Measurements from ENCODE around the gene OR5H14.

- TF ChIP-seq CTCF (IDR thresholded peaks at IDR 0.05; ENCODE audit: low read length), result no peak
- TF ChIP-seq EZH2 (optimal IDR thresholded peaks at IDR 0.05; ENCODE audit: low read depth, low read length), result no peak
Measured at GRCh38 chr3:98140531-98140930, 6.7 kb upstream of the OR5H14 start.
